Uterus (tissue), 2 donors: ENCODE results near the gene ITFG1.

Experiments
- POLR2A ChIP-seq, 2 donors: fragments of 450-650 bp; IDR thresholded peaks; one replicate each; pipeline ENCODE4 v1.6.1; 2016; ENCODE audit warnings: antibody characterized with exemption in 2 of 2, mild to moderate bottlenecking in 1 of 2, moderate library complexity in 1 of 2
- TF ChIP-seq, protein P1 (sequence below), 4 experiments: fragments of 200-600 bp in 2 of 4; fragments of 450-650 bp in 2 of 4; sonication (generic) in 2 of 4; IDR thresholded peaks; one replicate each; pipeline ENCODE4 v1.5.1; 2016 to 2019; ENCODE audit warnings: antibody characterized with exemption in 4 of 4, mild to moderate bottlenecking in 2 of 4, moderate library complexity in 1 of 4

DNA sequence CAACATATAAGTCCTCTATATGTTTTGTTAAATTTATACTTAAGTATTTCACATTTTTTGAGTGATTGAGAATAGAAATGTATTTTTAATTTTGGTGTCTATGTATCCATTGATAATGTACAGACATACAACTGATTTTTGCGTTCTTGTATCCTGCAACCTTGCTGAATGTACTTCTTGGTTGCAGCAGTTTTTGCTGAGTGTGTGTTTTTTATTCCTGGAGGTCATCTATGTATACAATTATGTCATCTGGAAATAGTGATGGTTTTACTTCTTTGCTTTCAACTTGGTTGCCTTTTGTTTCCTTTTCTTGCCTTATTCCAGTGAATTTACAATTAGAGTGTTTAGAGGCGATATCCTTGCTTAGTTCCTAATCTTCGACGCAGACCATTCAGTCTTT lies 249.6 kb downstream of the ITFG1 start:
- TF ChIP-seq POLR2A (IDR thresholded peaks at IDR 0.05): no peak
- TF ChIP-seq, protein P1, sequence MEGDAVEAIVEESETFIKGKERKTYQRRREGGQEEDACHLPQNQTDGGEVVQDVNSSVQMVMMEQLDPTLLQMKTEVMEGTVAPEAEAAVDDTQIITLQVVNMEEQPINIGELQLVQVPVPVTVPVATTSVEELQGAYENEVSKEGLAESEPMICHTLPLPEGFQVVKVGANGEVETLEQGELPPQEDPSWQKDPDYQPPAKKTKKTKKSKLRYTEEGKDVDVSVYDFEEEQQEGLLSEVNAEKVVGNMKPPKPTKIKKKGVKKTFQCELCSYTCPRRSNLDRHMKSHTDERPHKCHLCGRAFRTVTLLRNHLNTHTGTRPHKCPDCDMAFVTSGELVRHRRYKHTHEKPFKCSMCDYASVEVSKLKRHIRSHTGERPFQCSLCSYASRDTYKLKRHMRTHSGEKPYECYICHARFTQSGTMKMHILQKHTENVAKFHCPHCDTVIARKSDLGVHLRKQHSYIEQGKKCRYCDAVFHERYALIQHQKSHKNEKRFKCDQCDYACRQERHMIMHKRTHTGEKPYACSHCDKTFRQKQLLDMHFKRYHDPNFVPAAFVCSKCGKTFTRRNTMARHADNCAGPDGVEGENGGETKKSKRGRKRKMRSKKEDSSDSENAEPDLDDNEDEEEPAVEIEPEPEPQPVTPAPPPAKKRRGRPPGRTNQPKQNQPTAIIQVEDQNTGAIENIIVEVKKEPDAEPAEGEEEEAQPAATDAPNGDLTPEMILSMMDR (IDR thresholded peaks at IDR 0.05): no peak
